HG03521 (cell line): ENCODE data around the gene NUP98.
"Not testable (repeated sequence)": the region's sequence is repeated elsewhere in the genome, so short reads cannot be mapped to it uniquely, and the experiment has no call there.

Experiments used
- ATAC-seq: cut with Tn5 transposase; IDR thresholded peaks from one replicate; pipeline ENCODE4 v1.9.1; 2021; ENCODE audit warnings: mild to moderate bottlenecking, moderate library complexity; ENCODE audit not compliant: unreplicated experiment

NUP98 gene

GRCh38 chr11:3802011-3802790, 4.8 kb upstream of the NUP98 start:
- no peak for ATAC-seq

- no peak for ATAC-seq
These were observed 2.5 kb upstream of the NUP98 start for GRCh38 chr11:3799873-3800272.

- no peak for ATAC-seq
These were observed 1.8 kb upstream of the NUP98 start for GRCh38 chr11:3799143-3799542.

- ATAC-seq = peak; percentile 26
These were observed 489 bp downstream of the NUP98 start for GRCh38 chr11:3796801-3797328.

GRCh38 chr11:3796346-3796745, 1.0 kb downstream of the NUP98 start:
- ATAC-seq = no peak

- ATAC-seq = no peak
These were observed 1.4 kb downstream of the NUP98 start for GRCh38 chr11:3796002-3796311.

- ATAC-seq = no peak
These were observed 2.0 kb downstream of the NUP98 start for GRCh38 chr11:3795131-3796001.

- not testable (repeated sequence) for ATAC-seq
These were observed 3.0 kb downstream of the NUP98 start for GRCh38 chr11:3794387-3794786.

- no peak for ATAC-seq
These were observed 10.4 kb downstream of the NUP98 start for GRCh38 chr11:3786781-3787428.

- no peak for ATAC-seq
These were observed 13.7 kb downstream of the NUP98 start for GRCh38 chr11:3783611-3784010.

- ATAC-seq = no peak
These were observed 14.4 kb downstream of the NUP98 start for GRCh38 chr11:3782963-3783362.

GRCh38 chr11:3781423-3781822, 15.9 kb downstream of the NUP98 start:
- no peak for ATAC-seq

- ATAC-seq = no peak
These were observed 21.5 kb downstream of the NUP98 start for GRCh38 chr11:3775736-3776406.

- no peak for ATAC-seq
These were observed 24.2 kb downstream of the NUP98 start for GRCh38 chr11:3773180-3773579.

- ATAC-seq = no peak
These were observed 29.8 kb downstream of the NUP98 start for GRCh38 chr11:3767536-3767935.

GRCh38 chr11:3766836-3767235, 30.5 kb downstream of the NUP98 start:
- ATAC-seq = not testable (repeated sequence)

- ATAC-seq = no peak
These were observed 33.1 kb downstream of the NUP98 start for GRCh38 chr11:3764266-3764665.

GRCh38 chr11:3755151-3755550, 42.2 kb downstream of the NUP98 start:
- no peak for ATAC-seq

- ATAC-seq = no peak
These were observed 44.2 kb downstream of the NUP98 start for GRCh38 chr11:3753110-3753509.

GRCh38 chr11:3747704-3748103, 49.6 kb downstream of the NUP98 start:
- ATAC-seq = no peak

- no peak for ATAC-seq
These were observed 52.2 kb downstream of the NUP98 start for GRCh38 chr11:3745161-3745560.
